Calu3 (cell line): Measurements from ENCODE around the gene OPN1MW3. TPM values are rescaled to one million over a fixed set of nuclear protein-coding genes. Genes with fewer than 3 reads are reported as not detected.

ENCODE experiments used
- BruUV-seq: library from RNA; stranded (reverse); fragments of 400-500 nt; replicated peaks from 2 replicates; lab custom pipeline; 2021; lab: Mats Ljungman, UMichigan
- CTCF ChIA-PET: fragments of 300-600 bp; sonication (Branson Sonifier 250); formaldehyde crosslinking; loops from one replicate; lab custom pipeline; 2022; ENCODE audit warnings: antibody characterized with exemption; lab: Charles Lee
- DNase-seq: peaks from one replicate; pipeline ENCODE4 v3.0.0; 2022
- H3K27ac Mint-ChIP-seq: one replicate; pipeline ENCODE4 v1.8.0; 2022; ENCODE audit warnings: mixed read lengths; ENCODE audit not compliant: unreplicated experiment
- H3K27me3 Mint-ChIP-seq: one replicate; pipeline ENCODE4 v1.8.0; 2022; ENCODE audit warnings: mixed read lengths; ENCODE audit not compliant: unreplicated experiment
- H3K36me3 Mint-ChIP-seq: one replicate; pipeline ENCODE4 v1.8.0; 2022; ENCODE audit warnings: mild to moderate bottlenecking, moderate library complexity, mixed read lengths; ENCODE audit not compliant: insufficient read depth, unreplicated experiment
- H3K4me1 Mint-ChIP-seq: one replicate; pipeline ENCODE4 v1.8.0; 2022; ENCODE audit warnings: mild to moderate bottlenecking, low read depth, mixed read lengths; ENCODE audit not compliant: unreplicated experiment
- H3K4me3 Mint-ChIP-seq: one replicate; pipeline ENCODE4 v1.8.0; 2022; ENCODE audit warnings: mild to moderate bottlenecking, low read depth, moderate library complexity, mixed read lengths; ENCODE audit not compliant: unreplicated experiment
- H3K9me3 Mint-ChIP-seq: one replicate; pipeline ENCODE4 v1.8.0; 2022; ENCODE audit warnings: low read depth, mixed read lengths; ENCODE audit not compliant: unreplicated experiment
- CTCF ChIP-seq: fragments of 200-600 bp; IDR thresholded peaks from one replicate; pipeline ENCODE4 v1.8.0; 2022; ENCODE audit warnings: antibody characterized with exemption; ENCODE audit not compliant: unreplicated experiment
- intact Hi-C: fragments of 100-400 bp; cut with micrococcal nuclease; formaldehyde crosslinking; loops from one replicate; pipeline ENCODE4 v1.10.0; 2022; ENCODE audit not compliant: unreplicated experiment
- total RNA-seq: library from RNA; stranded (reverse); gene quantifications from 2 replicates; pipeline ENCODE4 v1.2.3, GENCODE V29; 2022

OPN1MW3 gene
- total RNA-seq, 1 experiment from 2014 or later, result not detected

- no peaks in the 10 kb centered on the region for H3K36me3 Mint-ChIP-seq
- no peak for DNase-seq
- CTCF ChIA-PET, result no interaction called here
- intact Hi-C loops, result no loop called here
- no peak within 1 kb of the TSS for H3K27ac Mint-ChIP-seq
- TF ChIP-seq CTCF, result no peak
- H3K27me3 Mint-ChIP-seq, result no peaks in the 10 kb centered on the region
- H3K4me3 Mint-ChIP-seq, result no peak within 1 kb of the TSS
- H3K4me1 Mint-ChIP-seq, result no peaks in the 10 kb centered on the region
- BruUV-seq, result no TSS peak
- no peaks in the 10 kb centered on the region for H3K9me3 Mint-ChIP-seq
Measured at GRCh38 chrX:154294791-154295574, 37.6 kb downstream of the OPN1MW3 start, which contains the start of gene TEX28. TSS of gene TEX28 (minus strand) at chrX:154295124. CDS start at chrX:154292117, 3,007 bp downstream.

- H3K27ac Mint-ChIP-seq, result no peak within 1 kb of the TSS
- no peaks in the 10 kb centered on the region for H3K4me1 Mint-ChIP-seq
- no TSS peak for BruUV-seq
- CTCF ChIA-PET, result no interaction called here
- no peak within 1 kb of the TSS for H3K4me3 Mint-ChIP-seq
- no peaks in the 10 kb centered on the region for H3K27me3 Mint-ChIP-seq
- H3K36me3 Mint-ChIP-seq, result no peaks in the 10 kb centered on the region
- TF ChIP-seq CTCF, result no peak
- intact Hi-C loops, result no loop called here
- no peak for DNase-seq
- H3K9me3 Mint-ChIP-seq, result no peaks in the 10 kb centered on the region
Measured at GRCh38 chrX:154295664-154296310, 38.4 kb downstream of the OPN1MW3 start, which contains the start of gene TKTL1. TSS of gene TKTL1 (plus strand) at chrX:154295795. CDS start at chrX:154295860, 65 bp downstream.

GRCh38 chrX:154296731-154297130, 39.3 kb downstream of the OPN1MW3 start:
- TF ChIP-seq CTCF, result no peak
- intact Hi-C loops, result no loop called here
- CTCF ChIA-PET, result no interaction called here
- no peaks in the 10 kb centered on the region for H3K4me1 Mint-ChIP-seq
- no peaks in the 10 kb centered on the region for H3K36me3 Mint-ChIP-seq
- H3K4me3 Mint-ChIP-seq, result no peak overlapping the region
- no peak for DNase-seq
- H3K27me3 Mint-ChIP-seq, result no peaks in the 10 kb centered on the region
- H3K27ac Mint-ChIP-seq, result no peak overlapping the region
- BruUV-seq, result no TSS peak
- no peaks in the 10 kb centered on the region for H3K9me3 Mint-ChIP-seq

DNA sequence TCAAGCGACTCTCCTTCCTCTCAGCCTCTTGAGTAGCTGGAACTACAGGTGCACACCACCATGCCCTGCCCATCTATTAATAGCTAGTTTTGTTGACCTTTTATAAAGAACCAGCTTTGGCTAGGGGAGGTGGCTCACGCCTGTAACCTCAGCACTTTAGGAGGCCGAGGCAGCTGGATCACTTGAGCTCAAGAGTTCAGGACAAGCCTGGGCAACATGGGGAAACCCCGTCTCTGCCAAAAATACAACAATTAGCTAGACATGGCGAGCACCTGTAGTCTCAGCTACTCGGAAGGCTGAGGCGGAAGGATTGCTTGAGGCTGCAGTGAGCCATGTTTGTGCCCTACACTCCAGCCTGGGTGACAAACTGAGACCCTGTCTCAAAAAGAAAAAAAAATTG, 40.9 kb downstream of the OPN1MW3 start:
- Mint-ChIP-seq H3K4me3 (no peak overlapping the region), H3K27ac (no peak overlapping the region), H3K9me3 (no peaks in the 10 kb centered on the region), H3K27me3 (peaks cover 11% of the 10 kb centered on the region), H3K36me3 (peaks cover 1% of the 10 kb centered on the region), H3K4me1 (no peaks in the 10 kb centered on the region)
- no peak for DNase-seq
- CTCF ChIA-PET, result no interaction called here
- no peak for TF ChIP-seq CTCF
- intact Hi-C loops, result no loop called here
- no TSS peak for BruUV-seq
